Kidney epithelial cell (primary cell): Measurements from ENCODE around the gene RERE. TPM values are rescaled to one million over a fixed set of nuclear protein-coding genes. Genes with fewer than 3 reads are reported as not detected.
A peak's percentile ranks its signal among the peaks of the same experiment; 100 is the strongest.
"Not testable (repeated sequence)": the region's sequence is repeated elsewhere in the genome, so short reads cannot be mapped to it uniquely, and the experiment has no call there.

Experiments used
- DNase-seq: peaks from one replicate; pipeline ENCODE4 v3.0.0-alpha.2; 2010; ENCODE audit warnings: low read depth
- H3K27me3 ChIP-seq: 2 replicates; pipeline ENCODE4 v1.6.0; 2011; ENCODE audit warnings: low read length; ENCODE audit not compliant: control insufficient read depth, insufficient read depth
- H3K36me3 ChIP-seq: 2 replicates; pipeline ENCODE4 v1.5.1; 2011; ENCODE audit warnings: low read length; ENCODE audit not compliant: control insufficient read depth, insufficient read depth
- H3K4me3 ChIP-seq: 2 replicates; pipeline ENCODE4 v1.5.1; 2011; ENCODE audit warnings: low read depth, mild to moderate bottlenecking, control low read depth, low read length
- CTCF ChIP-seq: IDR thresholded peaks from 2 replicates; pipeline ENCODE4 v1.5.1; 2011; ENCODE audit warnings: mild to moderate bottlenecking, moderate library complexity, low read length, control low read depth, inconsistent platforms; ENCODE audit not compliant: insufficient read depth, poor library complexity, severe bottlenecking
- total RNA-seq: library from RNA; depleted of rRNA; stranded (reverse); fragments of >200 nt; gene quantifications from 2 replicates; pipeline ENCODE4 v1.2.3, GENCODE V29; 2015

RERE gene
- total RNA-seq, 1 donor from 2014 or later: 47.5 TPM

GRCh38 chr1:8450312-8450711 lies 367.1 kb downstream of the RERE start:
- DNase-seq: no peak
- Histone ChIP-seq H3K36me3 (no peaks in the 10 kb centered on the region), H3K4me3 (no peak overlapping the region), H3K27me3 (no peaks in the 10 kb centered on the region)
- TF ChIP-seq CTCF: no peak

GRCh38 chr1:8448911-8449661 lies 368.4 kb downstream of the RERE start:
- no peak for TF ChIP-seq CTCF
- no peak for DNase-seq
- H3K4me3 ChIP-seq: no peak overlapping the region
- no peaks in the 10 kb centered on the region for H3K27me3 ChIP-seq
- no peaks in the 10 kb centered on the region for H3K36me3 ChIP-seq

- not testable (repeated sequence) for DNase-seq, H3K27me3 ChIP-seq, H3K36me3 ChIP-seq, H3K4me3 ChIP-seq
Observed at GRCh38 chr1:8448505-8448904, 368.9 kb downstream of the RERE start.

GRCh38 chr1:8447616-8448150 lies 369.8 kb downstream of the RERE start:
- no peaks in the 10 kb centered on the region for H3K27me3 ChIP-seq
- TF ChIP-seq CTCF: no peak
- DNase-seq: no peak
- no peak overlapping the region for H3K4me3 ChIP-seq
- H3K36me3 ChIP-seq: no peaks in the 10 kb centered on the region

GRCh38 chr1:8446119-8446518 lies 371.3 kb downstream of the RERE start:
- H3K27me3 ChIP-seq, DNase-seq, H3K36me3 ChIP-seq, H3K4me3 ChIP-seq: not testable (repeated sequence)

- Histone ChIP-seq H3K4me3 (no peak overlapping the region), H3K36me3 (no peaks in the 10 kb centered on the region), H3K27me3 (no peaks in the 10 kb centered on the region)
- DNase-seq: no peak
- TF ChIP-seq CTCF: peak; percentile 7
Observed at GRCh38 chr1:8443558-8444194, 373.8 kb downstream of the RERE start.
